GM21825 (cell line): ENCODE data around the gene HTT.
"Not testable (repeated sequence)": the region's sequence is repeated elsewhere in the genome, so short reads cannot be mapped to it uniquely, and the experiment has no call there.

Source experiments
- ATAC-seq: cut with Tn5 transposase; IDR thresholded peaks from one replicate; pipeline ENCODE4 v1.9.1; 2021; ENCODE audit warnings: mild to moderate bottlenecking, moderate library complexity; ENCODE audit not compliant: unreplicated experiment

The HTT gene

DNA sequence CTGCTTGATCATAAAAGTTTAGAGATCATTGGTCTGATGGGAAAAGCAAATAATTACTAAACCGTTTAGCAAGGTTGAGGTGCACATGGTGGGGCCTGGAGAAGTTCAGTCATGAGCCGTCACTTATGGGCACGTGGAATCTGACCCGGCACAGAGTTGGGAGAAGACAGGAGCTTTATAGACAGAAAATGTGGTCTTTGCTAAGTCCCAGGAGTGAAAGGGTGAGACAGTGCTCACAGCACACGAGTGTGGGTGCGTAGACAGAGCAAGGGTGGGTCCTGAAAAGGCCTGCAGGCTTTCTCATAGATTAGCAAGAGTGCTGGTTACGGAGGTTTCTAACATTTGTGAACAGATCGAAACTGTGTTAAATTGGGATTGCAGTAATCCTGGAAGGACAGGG is 43.8 kb downstream of the HTT start:
- no peak for ATAC-seq

- ATAC-seq: no peak
These were observed 45.0 kb downstream of the HTT start for GRCh38 chr4:3119464-3119863.

DNA sequence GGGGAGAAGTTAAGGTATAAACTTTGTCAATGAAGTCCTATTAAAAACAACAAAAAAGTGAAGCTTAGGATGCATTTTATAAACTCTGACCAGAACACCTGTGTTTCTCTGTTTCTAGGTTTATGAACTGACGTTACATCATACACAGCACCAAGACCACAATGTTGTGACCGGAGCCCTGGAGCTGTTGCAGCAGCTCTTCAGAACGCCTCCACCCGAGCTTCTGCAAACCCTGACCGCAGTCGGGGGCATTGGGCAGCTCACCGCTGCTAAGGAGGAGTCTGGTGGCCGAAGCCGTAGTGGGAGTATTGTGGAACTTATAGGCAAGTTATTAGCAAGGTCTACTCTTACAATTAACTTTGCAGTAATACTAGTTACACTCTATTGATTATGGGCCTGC is 46.6 kb downstream of the HTT start:
- ATAC-seq: no peak

DNA sequence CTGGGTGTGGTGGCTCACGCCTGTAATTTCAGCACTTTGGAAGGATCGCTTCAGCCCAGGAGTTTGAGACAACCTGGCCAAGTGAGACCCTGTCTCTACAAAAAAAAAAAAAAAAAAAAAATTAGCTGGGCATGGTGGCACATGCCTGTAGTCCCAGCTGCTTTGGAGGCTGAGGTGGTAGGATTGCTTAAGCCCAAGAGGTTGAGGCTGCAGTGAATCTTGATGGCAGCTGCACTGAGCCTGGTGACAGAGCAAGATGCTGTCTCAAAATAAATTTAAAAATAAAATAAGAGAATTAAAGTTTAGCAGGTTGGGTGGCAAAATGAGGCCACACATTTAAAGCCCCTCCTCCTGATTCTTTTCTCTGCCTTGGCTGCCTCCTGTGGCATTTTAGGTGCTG is 47.1 kb downstream of the HTT start:
- ATAC-seq: no peak

DNA sequence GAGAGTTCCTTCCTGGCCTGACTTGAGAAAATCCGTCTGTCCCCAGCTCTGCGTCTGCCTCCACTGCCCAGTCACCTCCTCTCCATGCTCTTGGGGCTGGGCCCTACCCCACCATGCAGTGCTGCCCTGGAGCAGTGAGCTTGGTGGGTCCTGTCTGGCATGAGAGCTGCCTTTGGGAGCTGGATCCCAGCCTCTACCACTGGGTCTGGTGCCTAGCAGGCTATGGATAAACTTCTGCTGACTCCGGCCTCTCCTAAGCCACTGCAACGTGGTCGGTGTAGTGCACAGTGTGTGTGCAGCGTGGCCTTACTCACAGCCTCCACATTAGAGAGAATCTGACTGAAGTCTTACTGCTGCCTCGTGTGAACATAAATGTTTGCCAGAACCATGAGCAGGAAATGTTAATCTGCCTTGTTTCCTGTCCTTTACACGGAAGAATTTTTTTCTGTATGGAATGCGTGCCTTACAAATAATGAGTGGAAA is 47.6 kb downstream of the HTT start:
- ATAC-seq: no peak

- no peak for ATAC-seq
These were observed 48.7 kb downstream of the HTT start for GRCh38 chr4:3123181-3123671.

GRCh38 chr4:3124070-3124767 is 49.7 kb downstream of the HTT start:
- ATAC-seq: no peak

DNA sequence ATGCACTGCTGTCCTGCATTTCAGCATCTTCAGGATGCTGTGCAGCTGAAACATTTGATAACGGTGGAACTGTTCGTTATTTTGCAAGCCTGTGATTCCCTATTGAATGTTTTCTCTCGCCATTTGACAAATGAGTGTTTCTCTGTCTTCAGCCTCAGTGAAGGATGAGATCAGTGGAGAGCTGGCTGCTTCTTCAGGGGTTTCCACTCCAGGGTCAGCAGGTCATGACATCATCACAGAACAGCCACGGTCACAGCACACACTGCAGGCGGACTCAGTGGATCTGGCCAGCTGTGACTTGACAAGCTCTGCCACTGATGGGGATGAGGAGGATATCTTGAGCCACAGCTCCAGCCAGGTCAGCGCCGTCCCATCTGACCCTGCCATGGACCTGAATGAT is 52.6 kb downstream of the HTT start:
- no peak for ATAC-seq

DNA sequence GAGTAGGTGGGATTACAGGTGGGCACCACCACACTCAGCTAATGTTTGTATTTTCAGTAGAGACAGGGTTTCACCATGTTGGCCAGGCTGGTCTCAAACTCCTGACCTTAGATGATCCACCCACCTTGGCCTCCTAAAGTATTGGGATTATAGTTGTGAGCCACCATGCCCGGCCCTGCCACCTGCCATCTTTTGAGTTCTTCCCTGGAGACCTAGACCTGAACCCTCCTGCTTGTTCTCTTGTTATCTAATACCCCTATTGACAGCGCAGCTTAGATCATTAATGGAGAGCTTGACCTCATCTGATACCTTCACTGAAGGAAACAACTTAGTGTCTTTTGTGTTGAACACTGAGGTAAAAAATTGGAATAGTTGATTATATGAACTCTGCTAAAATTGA is 53.6 kb downstream of the HTT start:
- ATAC-seq: no peak

GRCh38 chr4:3128976-3129375 is 54.5 kb downstream of the HTT start:
- no peak for ATAC-seq

- no peak for ATAC-seq
These were observed 55.7 kb downstream of the HTT start for GRCh38 chr4:3130201-3130600.

GRCh38 chr4:3130826-3131225 is 56.3 kb downstream of the HTT start:
- no peak for ATAC-seq

- ATAC-seq: no peak
These were observed 59.7 kb downstream of the HTT start for GRCh38 chr4:3134201-3134600.

DNA sequence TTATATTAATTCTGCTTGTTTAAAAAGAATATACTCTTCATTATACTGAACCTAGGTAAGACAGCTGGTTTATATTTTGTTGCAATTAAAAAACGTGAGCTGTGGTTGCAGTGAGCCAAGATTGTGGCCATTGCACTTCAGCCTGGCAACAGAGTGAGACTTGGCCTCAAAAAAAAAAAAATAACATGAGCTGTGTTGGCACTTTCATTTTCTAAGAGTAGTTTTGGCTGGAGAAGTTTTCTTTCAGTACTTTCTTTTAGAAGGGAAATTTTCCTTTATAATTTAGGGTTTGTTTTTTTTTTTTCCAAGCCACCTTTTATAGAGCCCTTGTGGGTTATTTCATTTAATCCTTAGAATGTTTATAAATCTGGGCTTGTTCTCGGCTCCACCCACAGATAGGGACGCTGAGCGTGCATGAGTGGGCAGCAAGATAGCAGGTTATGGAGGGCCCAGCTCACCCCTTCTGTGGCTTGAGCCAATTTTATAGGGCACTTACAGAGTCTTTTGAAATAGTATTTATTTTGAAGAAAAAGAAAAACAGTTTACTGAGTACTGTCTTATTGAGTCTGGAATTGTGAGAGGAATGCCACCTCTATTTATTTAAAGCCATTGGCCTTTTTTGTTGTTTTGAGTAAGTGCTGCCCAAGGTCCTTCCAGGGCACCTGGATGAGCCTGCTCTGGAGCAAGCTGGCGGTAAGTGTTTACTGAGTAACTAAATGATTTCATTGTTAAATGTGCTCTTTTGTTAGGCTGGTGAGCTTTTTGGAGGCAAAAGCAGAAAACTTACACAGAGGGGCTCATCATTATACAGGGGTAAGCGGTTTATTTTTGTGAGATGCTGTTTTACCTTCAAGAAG is 60.9 kb downstream of the HTT start:
- no peak for ATAC-seq

- no peak for ATAC-seq
These were observed 62.0 kb downstream of the HTT start for GRCh38 chr4:3136454-3136853.

- no peak for ATAC-seq
These were observed 63.4 kb downstream of the HTT start for GRCh38 chr4:3137908-3138307.

DNA sequence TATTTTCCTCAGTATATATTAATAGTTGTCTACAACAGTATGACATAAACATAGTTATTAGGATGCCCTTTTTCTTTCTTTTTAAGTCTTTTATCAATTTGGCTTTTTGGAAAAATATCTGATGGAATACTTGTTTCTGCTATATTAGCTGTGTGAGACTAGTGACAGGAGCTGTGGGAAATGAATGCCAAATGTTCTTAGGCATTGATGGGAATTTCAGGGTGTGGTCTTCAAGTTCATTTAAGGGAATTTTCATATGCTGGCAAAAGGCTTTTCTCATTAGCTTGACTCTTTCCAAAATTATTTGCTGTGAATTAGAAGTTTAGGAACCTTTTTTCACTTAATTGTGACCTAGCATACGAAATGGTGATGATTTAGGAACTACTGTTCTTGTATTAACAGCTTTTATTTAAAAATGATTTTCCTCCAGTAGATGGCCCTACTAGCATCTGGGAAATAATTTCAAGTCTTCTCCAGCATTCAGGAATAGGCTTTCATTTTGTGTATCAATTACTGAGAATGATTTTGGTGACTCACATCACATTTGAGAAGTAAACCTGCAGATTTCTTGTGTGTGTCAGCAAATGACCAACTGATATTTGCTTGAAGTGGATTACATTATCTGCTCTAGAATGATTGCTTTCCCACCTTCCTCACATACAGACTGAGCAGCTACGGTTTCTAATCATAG is 70.9 kb downstream of the HTT start:
- ATAC-seq: no peak

GRCh38 chr4:3148926-3149325 is 74.4 kb downstream of the HTT start:
- no peak for ATAC-seq

DNA sequence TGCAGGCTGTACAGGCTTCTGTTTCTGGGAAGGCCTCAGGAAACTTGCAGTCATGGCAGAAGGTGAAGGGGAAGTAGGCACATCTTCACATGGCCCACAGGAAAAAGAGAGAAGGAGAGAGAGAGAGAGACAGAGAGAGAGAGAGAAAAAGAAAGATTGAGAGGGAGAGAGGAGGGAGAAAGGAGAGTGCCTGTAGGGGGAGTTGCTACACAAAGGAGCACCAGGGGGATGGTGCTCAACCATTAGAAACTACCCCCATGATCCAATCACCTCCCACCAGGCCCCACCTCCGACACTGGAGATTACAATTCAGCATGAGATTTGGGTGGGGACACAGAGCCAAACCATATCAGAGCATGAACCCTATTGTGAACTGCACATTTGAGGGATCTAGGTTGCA is 76.8 kb downstream of the HTT start:
- ATAC-seq: not testable (repeated sequence)

DNA sequence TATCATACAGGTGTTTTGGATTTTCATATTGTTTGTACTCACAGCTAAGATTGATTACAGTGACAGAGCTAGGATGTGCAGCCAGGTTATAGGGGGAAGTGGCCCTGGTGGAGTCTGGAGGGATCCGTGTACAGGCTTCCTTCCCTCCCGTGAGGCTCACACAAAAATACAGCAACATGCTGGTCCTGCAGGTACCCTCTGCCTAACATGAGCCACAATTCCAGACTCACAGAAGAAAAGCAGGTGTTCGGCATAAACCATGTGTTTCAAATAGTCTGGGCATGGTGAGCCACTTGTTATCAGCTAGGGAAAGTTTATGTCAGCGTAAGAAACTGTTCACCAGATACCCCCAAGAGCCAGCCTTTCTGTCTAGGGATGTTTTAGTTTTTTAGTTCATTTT is 82.9 kb downstream of the HTT start:
- no peak for ATAC-seq

- ATAC-seq: no peak
These were observed 84.4 kb downstream of the HTT start for GRCh38 chr4:3158841-3159240.

DNA sequence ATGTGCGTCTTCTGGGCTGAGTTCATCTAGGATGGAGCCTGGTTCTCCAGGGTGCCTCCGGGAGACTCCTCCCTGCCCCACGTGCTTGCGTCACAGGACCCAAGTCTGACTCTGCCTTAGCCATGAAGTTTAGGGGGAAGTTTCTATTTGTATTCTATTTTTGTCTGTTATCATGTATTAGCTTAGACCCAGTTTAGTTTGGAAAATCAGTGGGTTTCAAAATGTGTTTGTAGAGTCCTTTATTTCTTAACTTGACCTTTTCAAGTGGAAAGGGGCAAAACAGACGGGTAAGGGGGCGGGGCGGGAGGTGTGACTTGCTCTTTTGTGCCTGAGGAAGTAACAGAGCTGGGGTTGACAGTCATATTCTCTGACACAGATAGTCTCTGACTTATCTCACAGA is 86.0 kb downstream of the HTT start:
- no peak for ATAC-seq
